B cell (primary cell): ENCODE results near the gene SMKR1.

ENCODE experiments used
- CTCF ChIP-seq: fragments of 200-600 bp; IDR thresholded peaks from one replicate; pipeline ENCODE4 v1.8.0; 2022; ENCODE audit warnings: antibody characterized with exemption, mild to moderate bottlenecking
- EZH2 ChIP-seq: IDR thresholded peaks from 2 replicates; pipeline ENCODE4 v1.6.1; 2012; ENCODE audit warnings: borderline replicate concordance, low read depth, mild to moderate bottlenecking, moderate library complexity, low read length; ENCODE audit not compliant: insufficient read depth, poor library complexity, severe bottlenecking

- TF ChIP-seq EZH2 = no peak
- TF ChIP-seq CTCF = no peak
Observed at GRCh38 chr7:129544700-129545099, 42.4 kb downstream of the SMKR1 start.
